GM19372 (cell line): ENCODE data around the gene CCDC57.
A peak's percentile ranks its signal among the peaks of the same experiment; 100 is the strongest.

Experiments used
- ATAC-seq: cut with Tn5 transposase; IDR thresholded peaks from one replicate; pipeline ENCODE4 v1.9.1; 2021; ENCODE audit warnings: mild to moderate bottlenecking, low read depth, moderate library complexity; ENCODE audit not compliant: unreplicated experiment

Gene CCDC57

GRCh38 chr17:82113422-82113821 is 99.2 kb downstream of the CCDC57 start:
- no peak for ATAC-seq

DNA sequence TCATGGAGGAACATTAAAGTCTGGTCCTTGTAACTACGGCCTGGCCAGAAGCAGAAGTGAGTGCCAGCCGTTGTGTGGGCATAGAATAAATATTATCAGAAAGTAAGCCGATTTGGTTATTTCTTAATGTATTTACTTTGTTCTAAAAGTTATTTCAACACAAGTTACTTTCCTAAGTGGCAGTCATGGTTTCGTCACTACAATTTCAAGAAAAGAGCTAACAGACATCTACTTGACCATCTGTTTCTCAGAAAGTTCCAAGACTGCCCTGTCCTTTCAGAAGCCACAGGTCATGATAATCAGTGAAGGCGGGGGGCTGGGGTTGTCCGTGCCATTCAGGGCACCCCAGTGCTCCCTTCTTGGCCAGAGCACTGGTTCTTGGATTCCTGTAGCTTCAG is 99.7 kb downstream of the CCDC57 start:
- no peak for ATAC-seq

DNA sequence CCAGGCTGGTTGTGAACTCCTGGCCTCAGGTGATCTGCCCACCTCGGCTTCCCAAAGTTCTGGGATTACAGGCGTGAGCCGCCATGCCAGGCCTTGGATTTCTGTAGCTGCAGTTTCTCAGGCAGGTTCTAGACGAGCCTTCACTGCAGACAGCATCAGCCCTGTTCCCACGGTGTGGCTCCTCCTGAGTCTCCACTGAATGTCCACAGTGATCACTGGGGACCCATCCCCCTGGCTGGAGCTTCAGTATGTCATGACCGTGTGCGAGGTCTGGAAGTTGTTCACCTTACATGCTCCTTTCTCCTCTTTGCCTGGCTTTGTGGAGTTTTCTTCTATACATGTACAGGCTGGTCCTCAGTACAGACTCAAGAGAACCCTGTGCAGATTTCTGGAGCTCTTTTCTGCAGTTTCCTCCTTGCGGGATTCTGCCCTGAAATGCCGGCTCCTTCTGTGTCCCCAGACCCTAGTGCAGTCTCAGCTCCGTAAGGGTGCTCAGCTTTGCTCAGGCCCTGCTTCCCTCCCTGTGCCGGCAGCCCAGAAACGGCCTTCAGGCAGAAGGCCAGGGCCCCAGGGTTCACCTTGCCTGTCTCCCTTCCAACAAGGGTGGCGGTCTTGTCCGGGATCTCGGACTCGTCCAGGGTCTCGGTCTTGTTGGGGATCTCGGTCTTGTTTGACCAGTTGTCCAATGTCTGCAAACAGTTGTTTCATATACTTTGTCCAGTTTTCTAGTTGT is 100.3 kb downstream of the CCDC57 start:
- ATAC-seq: no peak

DNA sequence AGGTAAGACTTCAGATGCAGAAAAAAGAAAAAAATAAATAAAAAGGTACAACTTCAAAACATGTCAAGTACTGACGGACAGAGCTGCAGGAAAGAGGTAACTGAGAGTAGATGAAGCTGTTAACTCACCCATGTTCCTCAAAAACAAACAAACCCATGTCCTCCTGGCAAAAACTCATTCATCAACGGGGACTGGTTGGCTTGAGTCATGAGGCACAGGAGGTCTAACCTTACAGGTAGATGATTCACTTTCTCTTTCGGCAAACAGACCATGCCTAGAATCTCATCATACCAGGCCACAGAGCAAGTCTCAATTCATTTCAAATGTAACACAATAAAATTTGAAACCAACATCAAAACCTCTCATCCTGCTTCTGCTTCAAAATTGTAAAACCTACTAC is 102.3 kb downstream of the CCDC57 start:
- no peak for ATAC-seq

DNA sequence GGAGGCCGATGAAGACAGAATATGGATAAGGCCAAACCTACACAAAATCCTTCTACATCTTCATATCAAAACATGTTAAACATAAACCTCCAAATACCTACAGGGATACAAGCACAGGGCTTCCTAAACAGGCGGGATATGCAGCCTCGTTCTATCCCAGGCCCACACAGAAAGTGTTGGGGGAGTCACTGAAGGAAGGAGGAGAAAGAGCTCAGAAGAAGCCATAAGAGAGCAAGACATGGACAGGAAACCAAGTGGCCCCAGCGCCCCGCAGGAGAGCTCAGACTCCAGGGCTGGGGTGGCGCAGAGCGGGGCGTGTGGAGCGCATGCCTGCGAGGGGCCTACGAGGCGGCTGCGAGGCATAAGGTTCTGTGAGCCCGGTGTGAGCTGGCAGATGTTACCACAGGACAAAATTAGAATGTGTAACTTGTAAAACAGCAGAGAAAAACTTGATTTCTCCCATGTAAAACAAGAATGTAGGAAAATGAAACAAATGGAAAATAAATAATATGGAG is 103.6 kb downstream of the CCDC57 start:
- no peak for ATAC-seq

GRCh38 chr17:82108496-82108945 is 104.1 kb downstream of the CCDC57 start:
- ATAC-seq: no peak

GRCh38 chr17:82108038-82108437 is 104.6 kb downstream of the CCDC57 start:
- no peak for ATAC-seq

- ATAC-seq: no peak
Measured at GRCh38 chr17:82107341-82107860, 105.2 kb downstream of the CCDC57 start.

- ATAC-seq: no peak
Measured at GRCh38 chr17:82106688-82107305, 105.8 kb downstream of the CCDC57 start.

DNA sequence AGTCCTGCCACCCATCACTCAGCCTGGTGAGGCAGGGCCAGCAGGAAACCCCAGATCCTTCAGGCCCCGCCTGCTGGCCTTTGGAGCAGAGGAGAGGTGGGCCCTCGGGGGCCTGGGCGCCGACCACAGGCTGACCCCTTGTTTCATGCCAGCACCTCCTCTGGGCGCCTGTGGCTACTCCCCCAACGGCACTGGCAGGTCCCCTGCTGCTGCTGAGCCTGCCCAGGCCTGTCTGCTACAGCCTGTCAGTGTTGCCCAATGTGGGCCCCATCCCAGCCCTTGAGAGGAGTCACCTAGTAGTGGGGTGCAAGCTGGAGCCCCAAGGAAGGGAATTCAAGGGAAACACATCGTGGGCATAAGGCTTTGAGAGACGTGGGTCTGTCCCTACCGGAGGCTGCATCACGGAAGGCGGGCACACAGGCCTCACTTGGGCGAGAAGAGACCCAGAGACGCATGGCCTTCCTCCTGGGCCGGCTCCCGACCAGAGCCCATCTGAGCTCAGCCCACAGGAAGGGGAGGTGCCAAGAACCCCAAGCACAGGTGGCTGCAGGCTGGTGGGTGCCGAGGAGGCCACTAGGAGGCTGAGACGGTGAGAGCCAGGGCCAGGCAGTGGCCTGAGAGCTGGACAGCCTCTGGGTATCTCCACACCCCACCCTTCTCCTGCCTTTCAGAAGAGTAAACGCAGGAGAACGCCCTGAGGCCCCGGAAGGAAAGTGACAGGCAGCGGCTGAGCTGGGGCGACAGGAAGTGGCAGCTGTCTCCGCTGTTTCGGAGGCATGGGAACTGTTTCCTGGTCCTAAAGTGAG is 106.6 kb downstream of the CCDC57 start:
- peak; percentile 81 for ATAC-seq

- ATAC-seq: no peak
Measured at GRCh38 chr17:82105417-82105881, 107.2 kb downstream of the CCDC57 start.

DNA sequence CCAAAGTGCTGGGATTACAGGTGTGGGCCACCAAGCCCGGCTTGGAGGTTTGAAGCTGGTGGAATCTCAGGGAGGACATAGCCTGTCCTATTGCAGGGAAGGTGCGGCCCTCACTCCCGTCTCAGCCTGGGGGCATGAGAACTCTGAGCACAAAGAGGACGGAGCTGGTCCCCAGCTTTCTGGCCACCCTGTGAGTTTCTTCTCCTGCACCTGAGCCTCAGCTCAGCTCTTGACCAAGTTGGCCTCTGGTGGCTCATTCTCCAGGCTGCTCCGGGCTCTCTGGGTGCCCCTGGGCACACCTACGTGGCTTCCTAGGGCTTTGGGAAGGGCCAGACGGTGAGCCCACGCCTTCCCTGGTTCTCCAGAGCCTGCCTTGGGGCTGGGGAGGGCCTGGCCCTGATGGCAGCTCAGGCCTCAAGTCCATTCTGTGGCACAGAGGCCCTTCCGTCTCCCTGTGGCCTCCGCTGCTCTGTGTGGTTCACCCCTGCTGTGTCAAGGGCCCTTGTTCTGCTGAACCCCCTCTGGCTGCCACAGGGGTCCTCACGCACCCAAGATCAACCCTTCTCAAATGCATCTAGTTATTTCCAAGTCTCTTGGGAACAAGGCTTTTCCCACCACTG is 107.7 kb downstream of the CCDC57 start:
- no peak for ATAC-seq

DNA sequence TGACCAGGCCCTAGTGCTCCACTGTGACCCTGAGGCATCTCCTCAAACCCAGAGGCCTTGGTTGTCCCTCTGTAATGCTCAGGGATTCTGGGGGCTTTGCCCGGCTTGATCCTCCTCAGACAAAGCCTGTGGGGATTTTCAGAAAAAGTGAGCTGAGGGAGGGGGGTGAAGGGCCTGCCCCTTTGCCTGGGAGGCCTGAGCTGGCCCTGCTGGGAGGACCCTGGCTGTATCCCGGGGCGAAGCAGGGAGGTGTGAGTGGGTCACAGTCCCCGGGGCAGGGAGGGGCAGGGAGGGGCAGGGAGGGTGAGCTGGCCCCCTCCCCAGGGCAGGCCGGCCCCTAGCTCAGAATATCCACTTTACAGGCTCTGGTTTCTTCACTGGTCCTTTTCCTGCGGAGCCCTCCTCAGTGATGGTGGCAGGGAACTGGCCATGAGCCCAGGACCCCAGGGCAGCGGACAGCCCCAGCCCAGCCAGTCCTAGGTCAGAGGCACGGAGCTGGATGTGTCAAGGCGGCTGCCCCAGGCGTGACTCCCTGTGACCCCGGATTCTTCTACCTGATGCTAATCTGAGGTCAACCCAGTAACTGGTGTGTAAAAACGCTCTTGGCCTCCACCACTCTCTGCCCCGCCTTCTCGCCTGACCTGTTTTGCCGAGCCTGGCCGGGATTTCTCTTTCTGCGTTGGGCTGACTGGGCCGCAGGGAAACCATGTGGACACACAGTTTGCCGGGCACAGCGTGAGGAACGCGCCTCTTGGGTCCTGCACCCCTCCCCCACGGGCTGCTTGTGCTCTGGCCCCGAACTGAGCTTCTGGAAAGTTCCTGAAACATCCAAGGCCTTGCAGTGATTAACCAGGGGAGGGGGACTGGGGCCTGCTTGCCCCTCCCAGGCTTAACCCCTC is 108.8 kb downstream of the CCDC57 start:
- ATAC-seq: no peak

- ATAC-seq: no peak
Measured at GRCh38 chr17:82101767-82102679, 110.6 kb downstream of the CCDC57 start.

- no peak for ATAC-seq
Measured at GRCh38 chr17:82101301-82101715, 111.3 kb downstream of the CCDC57 start.

- ATAC-seq: no peak
Measured at GRCh38 chr17:82100502-82101298, 111.9 kb downstream of the CCDC57 start.

- peak; percentile 4 for ATAC-seq
Measured at GRCh38 chr17:82098939-82099763, 113.5 kb downstream of the CCDC57 start.
